Neural cell (in vitro differentiated cells): ENCODE data around the gene KSR2.

ENCODE experiments used
- CTCF ChIP-seq: fragments of 450-650 bp; IDR thresholded peaks from 2 replicates; pipeline ENCODE4 v1.5.1; 2014; ENCODE audit warnings: antibody characterized with exemption, mild to moderate bottlenecking, moderate library complexity; ENCODE audit not compliant: poor library complexity, severe bottlenecking
- EP300 ChIP-seq: fragments of 450-650 bp; conservative IDR thresholded peaks from 2 replicates; pipeline ENCODE4 v1.6.1; 2014; ENCODE audit warnings: antibody characterized with exemption, mild to moderate bottlenecking, moderate library complexity; ENCODE audit not compliant: poor library complexity, severe bottlenecking
- EZH2 ChIP-seq: fragments of 200-600, 300-800 bp; shearing (Covaris generic), sonication (generic); IDR thresholded peaks from 2 replicates; pipeline ENCODE4 v1.6.1; 2014; ENCODE audit warnings: antibody characterized with exemption, low read length, borderline replicate concordance, mild to moderate bottlenecking; ENCODE audit not compliant: insufficient read depth, poor library complexity, severe bottlenecking
- MXI1 ChIP-seq: fragments of 450-650 bp; conservative IDR thresholded peaks from 2 replicates; pipeline ENCODE4 v1.6.1; 2014; ENCODE audit warnings: antibody characterized with exemption, mild to moderate bottlenecking; ENCODE audit not compliant: poor library complexity, severe bottlenecking
- POLR2AphosphoS5 ChIP-seq: IDR thresholded peaks from 2 replicates; pipeline ENCODE4 v1.6.1; 2012
- RAD21 ChIP-seq: fragments of 450-650 bp; conservative IDR thresholded peaks from 2 replicates; pipeline ENCODE4 v1.6.1; 2014; ENCODE audit warnings: antibody characterized with exemption, mild to moderate bottlenecking, moderate library complexity
- REST ChIP-seq: IDR thresholded peaks from 2 replicates; pipeline ENCODE4 v1.6.1; 2012; ENCODE audit warnings: borderline replicate concordance
- SMC3 ChIP-seq: fragments of 450-650 bp; conservative IDR thresholded peaks from 2 replicates; pipeline ENCODE4 v1.6.1; 2014; ENCODE audit warnings: antibody characterized with exemption, mild to moderate bottlenecking, moderate library complexity; ENCODE audit not compliant: poor library complexity
- TAF1 ChIP-seq: IDR thresholded peaks from 2 replicates; pipeline ENCODE4 v1.6.1; 2012; ENCODE audit warnings: low read depth

GRCh38 chr12:117528538-117528937 lies 440.3 kb downstream of the KSR2 start:
- no peak for TF ChIP-seq REST
- TF ChIP-seq EZH2 = no peak
- no peak for TF ChIP-seq CTCF
- TF ChIP-seq POLR2AphosphoS5 = no peak
- no peak for TF ChIP-seq EP300
- TF ChIP-seq SMC3 = no peak
- TF ChIP-seq TAF1 = no peak
- TF ChIP-seq RAD21 = no peak
- no peak for TF ChIP-seq MXI1
